ENCODE measurements around the gene MLNR. TPM values are rescaled to one million over a fixed set of nuclear protein-coding genes. Genes with fewer than 3 reads are reported as not detected.

Gene MLNR
- total and polyA plus RNA-seq, 3 experiments from 2014 or later, result 0.17 TPM; not detected in 2

DNA sequence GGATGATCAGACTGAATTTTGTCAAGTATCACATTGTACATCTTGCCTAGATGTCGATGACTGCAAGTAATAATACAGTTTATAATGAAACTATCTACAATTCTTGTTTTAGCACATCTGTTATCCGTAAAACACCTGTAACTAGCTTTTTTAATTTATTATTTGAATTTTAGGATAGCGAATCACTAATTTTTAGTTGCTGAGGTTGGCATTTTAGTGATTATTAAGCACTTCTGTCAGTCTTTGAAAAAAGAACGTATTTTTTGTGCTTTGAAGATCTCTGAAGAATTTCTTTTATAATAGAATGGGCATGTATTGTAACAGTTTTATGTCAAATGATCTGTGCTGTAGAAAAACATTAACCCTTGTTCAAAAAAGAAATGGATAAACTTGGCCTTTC lies 11.5 kb upstream of the MLNR start:
- Histone ChIP-seq H3K27me3 (ENCODE audit: insufficient read depth, low read length, poor library complexity, severe bottlenecking) (no peaks in the 10 kb centered on the region), H3K4me1 (ENCODE audit: insufficient read depth, low read length) (no peaks in the 10 kb centered on the region), H3K4me3 (ENCODE audit: low read length) (no peak overlapping the region), H3K9me3 (ENCODE audit: low read length) (no peaks in the 10 kb centered on the region), H3K27ac (ENCODE audit: low read depth, low read length) (no peak overlapping the region), H3K36me3 (ENCODE audit: insufficient read depth, low read length) (peaks cover 4% of the 10 kb centered on the region)
- Mint-ChIP-seq H3K4me3 (no peak overlapping the region), H3K4me1 (no peaks in the 10 kb centered on the region), H3K27ac (no peak overlapping the region), H3K9me3 (no peaks in the 10 kb centered on the region), H3K27me3 (no peaks in the 10 kb centered on the region), H3K36me3 (peaks cover 0 to 52% (median 20%) of the 10 kb centered on the region in 3 donors)
- ChIA-PET POLR2A (no interaction called here), CTCF (no interaction called here)
- no peak for DNase-seq

DNA sequence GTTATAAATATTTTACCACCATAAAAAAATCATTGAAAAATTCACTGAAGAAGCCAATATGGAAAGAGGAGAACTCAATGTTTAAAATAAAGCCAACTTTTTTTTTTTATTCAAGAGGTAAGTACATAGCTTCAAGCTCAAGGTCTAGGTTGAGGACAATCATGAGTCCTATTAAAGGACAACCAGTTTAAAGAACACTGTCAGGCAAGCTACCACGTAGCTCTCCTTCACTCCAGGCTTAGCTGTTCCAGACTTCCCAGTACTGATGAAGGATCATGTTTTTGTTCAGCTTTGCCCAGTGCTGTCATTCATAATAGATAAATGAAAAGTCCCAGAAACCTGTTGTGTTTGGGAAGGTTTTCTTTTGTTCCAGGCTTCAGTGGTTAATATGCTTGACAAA lies 10.0 kb upstream of the MLNR start:
- ChIA-PET POLR2A (no interaction called here), CTCF (interaction anchor here (1.0 kb wide), 1 partner anchor 9 kb away, joined by 3 read pairs; no protein-coding TSS in a partner anchor)
- peaks cover 6% of the 10 kb centered on the region for H3K4me1 ChIP-seq (ENCODE audit: insufficient read depth, low read length)
- H3K27me3 ChIP-seq (ENCODE audit: insufficient read depth, low read length, poor library complexity, severe bottlenecking), result no peaks in the 10 kb centered on the region
- Mint-ChIP-seq H3K9me3 (peaks cover 0 to under 1% (median 0%) of the 10 kb centered on the region in 5 donors), H3K36me3 (peaks cover 2 to 39% (median 16%) of the 10 kb centered on the region in 3 donors), H3K27me3 (no peaks in the 10 kb centered on the region), H3K27ac (peak overlapping the region in 1 of 8 donors; percentile 54), H3K4me1 (peaks cover 7 to 13% (median 8%) of the 10 kb centered on the region in 3 donors), H3K4me3 (no peak overlapping the region)
- no peaks in the 10 kb centered on the region for H3K9me3 ChIP-seq (ENCODE audit: low read length)
- H3K36me3 ChIP-seq (ENCODE audit: insufficient read depth, low read length), result peaks cover 4% of the 10 kb centered on the region
- H3K27ac ChIP-seq (ENCODE audit: low read depth, low read length), result no peak overlapping the region
- H3K4me3 ChIP-seq (ENCODE audit: low read length), result no peak overlapping the region
- no peak for DNase-seq

DNA sequence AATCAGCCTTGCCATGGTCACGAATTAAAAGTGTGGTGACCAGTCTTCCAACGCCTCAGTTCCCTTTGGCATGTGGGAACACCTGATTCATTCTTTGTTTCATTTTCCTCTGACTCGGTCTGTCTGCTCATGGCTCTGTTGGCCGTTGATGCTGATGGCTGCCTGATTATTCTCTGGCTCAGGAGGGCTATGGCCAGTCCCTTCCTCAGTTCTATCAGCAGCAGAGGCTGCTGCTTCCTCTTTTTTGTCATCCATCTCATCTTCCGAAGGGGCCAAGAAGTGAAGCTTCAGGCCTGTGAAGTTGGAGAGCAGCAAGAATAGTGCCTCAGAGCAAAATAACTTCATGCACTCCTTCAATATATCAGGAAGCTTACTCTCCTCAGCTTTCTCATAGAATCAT lies 9.5 kb upstream of the MLNR start:
- H3K27ac ChIP-seq (ENCODE audit: low read depth, low read length), result no peak overlapping the region
- Mint-ChIP-seq H3K27me3 (no peaks in the 10 kb centered on the region), H3K36me3 (peaks cover 3 to 36% (median 14%) of the 10 kb centered on the region in 3 donors), H3K4me1 (peaks cover 10 to 16% (median 10%) of the 10 kb centered on the region in 3 donors), H3K27ac (peak overlapping the region in 2 of 8 donors; percentile 38 to 89), H3K9me3 (peaks cover 0 to 2% (median 0%) of the 10 kb centered on the region in 5 donors), H3K4me3 (no peak overlapping the region)
- no peak overlapping the region for H3K4me3 ChIP-seq (ENCODE audit: low read length)
- peaks cover 9% of the 10 kb centered on the region for H3K4me1 ChIP-seq (ENCODE audit: insufficient read depth, low read length)
- H3K27me3 ChIP-seq (ENCODE audit: insufficient read depth, low read length, poor library complexity, severe bottlenecking), result no peaks in the 10 kb centered on the region
- H3K9me3 ChIP-seq (ENCODE audit: low read length), result no peaks in the 10 kb centered on the region
- POLR2A ChIA-PET, result no interaction called here
- H3K36me3 ChIP-seq (ENCODE audit: insufficient read depth, low read length), result peaks cover 4% of the 10 kb centered on the region
- CTCF ChIA-PET, result interaction anchor here (1.0 kb wide), 2 partner anchors 9 to 11 kb away, joined by 3 read pairs; no protein-coding TSS in a partner anchor
- DNase-seq, result no peak

DNA sequence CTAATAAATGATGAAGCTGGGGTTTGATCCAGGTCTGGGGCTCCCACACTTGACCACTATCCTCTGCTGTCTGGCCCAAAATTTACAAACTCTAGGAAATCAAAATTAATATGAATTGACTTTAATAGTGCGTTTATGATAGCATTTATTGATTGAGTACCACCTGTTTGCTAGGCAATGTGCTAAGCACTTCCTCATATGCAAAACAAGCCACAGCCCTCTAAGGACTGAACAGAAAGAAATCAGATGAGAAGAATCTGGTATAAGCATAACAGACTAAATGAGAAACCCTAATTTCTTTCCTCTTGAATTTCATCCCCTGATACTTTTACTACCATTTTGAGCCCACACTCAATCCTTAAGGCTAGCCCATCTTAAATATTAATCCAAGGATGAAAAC lies 6.6 kb upstream of the MLNR start:
- H3K27ac Mint-ChIP-seq, result peak overlapping the region in 1 of 8 donors; percentile 37
- H3K4me3 ChIP-seq (ENCODE audit: low read length), result no peak overlapping the region
- no peaks in the 10 kb centered on the region for H3K9me3 ChIP-seq (ENCODE audit: low read length)
- peaks cover 9% of the 10 kb centered on the region for H3K4me1 ChIP-seq (ENCODE audit: insufficient read depth, low read length)
- no peak overlapping the region for H3K27ac ChIP-seq (ENCODE audit: low read depth, low read length)
- H3K4me1 Mint-ChIP-seq, result peaks cover 10 to 18% (median 17%) of the 10 kb centered on the region in 3 donors
- POLR2A ChIA-PET, result no interaction called here
- CTCF ChIA-PET, result no interaction called here
- peaks cover 3 to 11% (median 6%) of the 10 kb centered on the region in 3 donors for H3K36me3 Mint-ChIP-seq
- DNase-seq, result no peak
- H3K27me3 ChIP-seq (ENCODE audit: insufficient read depth, low read length, poor library complexity, severe bottlenecking), result peaks cover 3% of the 10 kb centered on the region
- H3K4me3 Mint-ChIP-seq, result no peak overlapping the region
- peaks cover 0 to 2% (median 0%) of the 10 kb centered on the region in 5 donors for H3K9me3 Mint-ChIP-seq
- no peaks in the 10 kb centered on the region for H3K36me3 ChIP-seq (ENCODE audit: insufficient read depth, low read length)
- peaks cover 13 to 22% of the 10 kb centered on the region in 2 donors for H3K27me3 Mint-ChIP-seq

DNA sequence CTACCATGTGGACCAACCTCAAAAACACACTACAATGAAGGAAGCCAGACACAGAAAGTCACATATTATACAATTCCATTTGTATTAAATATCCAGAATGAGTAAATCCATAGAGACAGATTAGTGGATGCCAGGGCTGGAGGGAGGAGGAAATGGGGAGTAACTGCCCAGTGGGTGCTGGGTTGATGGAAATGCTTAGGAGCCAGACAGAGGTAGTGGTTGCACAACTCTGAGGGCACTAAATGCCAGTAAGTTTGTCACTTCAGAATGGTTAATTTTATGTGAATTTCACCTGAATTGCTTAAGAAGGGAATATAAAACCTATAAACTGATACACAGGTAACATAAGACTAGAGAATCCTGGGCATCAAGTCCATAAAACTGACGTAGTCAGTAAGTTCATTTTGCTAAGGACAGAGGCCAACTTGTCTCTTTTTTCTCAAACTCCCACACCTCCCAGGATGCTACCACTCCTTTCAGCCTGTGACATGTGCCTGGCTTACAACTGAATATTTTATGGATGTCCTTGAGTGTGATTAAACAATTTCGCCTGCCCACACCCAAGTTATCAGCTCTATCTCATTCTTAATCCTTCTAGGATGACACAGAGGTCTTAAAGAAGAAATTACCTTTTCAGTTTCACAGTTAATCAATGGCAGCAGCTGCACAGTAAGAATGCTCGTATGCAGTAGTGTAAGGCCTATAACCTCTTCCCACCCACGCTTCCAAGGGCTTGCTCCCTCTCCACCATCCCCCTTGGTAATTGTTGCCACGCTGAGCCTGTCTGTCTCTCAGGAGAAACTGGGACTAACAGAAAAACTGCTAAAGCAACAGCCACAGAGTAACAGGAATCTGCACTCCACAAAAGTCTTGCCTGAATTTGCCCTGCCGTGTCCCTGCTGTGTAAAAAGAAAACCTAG lies 5.9 kb upstream of the MLNR start:
- ChIA-PET POLR2A (no interaction called here), CTCF (interaction anchor here (0.7 to 1.4 kb wide), 4 partner anchors 9 to 34 kb away, joined by 3 to 4 read pairs (median 4); partner anchors contain the start of gene CDADC1)
- Mint-ChIP-seq H3K36me3 (peaks cover 3 to 10% (median 6%) of the 10 kb centered on the region in 3 donors), H3K27ac (peak overlapping the region in 5 of 8 donors; percentile 58 to 88 (median 71)), H3K9me3 (peaks cover 0 to 2% (median 0%) of the 10 kb centered on the region in 5 donors), H3K4me1 (peaks cover 10 to 22% (median 17%) of the 10 kb centered on the region in 3 donors), H3K27me3 (peaks cover 20 to 29% of the 10 kb centered on the region in 2 donors), H3K4me3 (no peak overlapping the region)
- Histone ChIP-seq H3K4me3 (ENCODE audit: low read length) (no peak overlapping the region), H3K27me3 (ENCODE audit: insufficient read depth, low read length, poor library complexity, severe bottlenecking) (peaks cover 10% of the 10 kb centered on the region), H3K4me1 (ENCODE audit: insufficient read depth, low read length) (peaks cover 9% of the 10 kb centered on the region), H3K9me3 (ENCODE audit: low read length) (no peaks in the 10 kb centered on the region), H3K36me3 (ENCODE audit: insufficient read depth, low read length) (no peaks in the 10 kb centered on the region), H3K27ac (ENCODE audit: low read depth, low read length) (no peak overlapping the region)
- no peak for DNase-seq

DNA sequence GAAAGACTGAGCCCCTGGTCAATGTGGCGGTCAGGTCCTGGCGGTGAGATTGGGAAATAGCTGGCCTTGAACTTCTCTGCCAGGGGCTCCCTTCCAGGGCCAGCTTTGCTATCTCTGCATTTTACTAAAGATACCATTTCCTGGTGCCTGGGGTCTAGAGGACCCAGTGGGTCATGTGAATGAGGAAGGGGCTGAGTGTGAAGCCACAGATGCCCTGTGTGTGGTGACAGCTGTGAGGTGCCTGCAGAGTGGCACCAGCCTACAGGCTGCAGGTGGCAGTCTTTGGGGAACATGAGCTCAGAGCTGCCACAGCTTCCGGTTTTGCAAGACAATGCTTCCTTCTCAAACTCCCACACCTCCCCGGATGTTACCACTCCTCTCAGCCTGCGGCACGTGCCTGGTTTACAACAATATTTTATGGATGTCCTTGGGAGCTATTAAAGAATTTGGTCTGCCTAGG lies 5.2 kb upstream of the MLNR start:
- H3K4me1 ChIP-seq (ENCODE audit: insufficient read depth, low read length), result peaks cover 9% of the 10 kb centered on the region
- Mint-ChIP-seq H3K27me3 (peaks cover 26 to 35% of the 10 kb centered on the region in 2 donors), H3K4me3 (peak overlapping the region in 2 of 7 donors; percentile 28 to 30), H3K9me3 (peaks cover 0 to 2% (median 0%) of the 10 kb centered on the region in 5 donors), H3K36me3 (peaks cover 3 to 6% (median 6%) of the 10 kb centered on the region in 3 donors), H3K27ac (peak overlapping the region in 6 of 8 donors; percentile 46 to 88 (median 70)), H3K4me1 (peaks cover 15 to 26% (median 17%) of the 10 kb centered on the region in 3 donors)
- ChIA-PET CTCF (interaction anchor here (0.8 to 1.4 kb wide), 4 partner anchors 9 to 66 kb away, joined by 3 to 4 read pairs (median 4); no protein-coding TSS in a partner anchor), POLR2A (no interaction called here)
- peaks cover 16% of the 10 kb centered on the region for H3K27me3 ChIP-seq (ENCODE audit: insufficient read depth, low read length, poor library complexity, severe bottlenecking)
- no peaks in the 10 kb centered on the region for H3K36me3 ChIP-seq (ENCODE audit: insufficient read depth, low read length)
- DNase-seq, result peak in 3 of 5 donors; percentile 24 to 54 (median 28)
- no peak overlapping the region for H3K27ac ChIP-seq (ENCODE audit: low read depth, low read length)
- no peaks in the 10 kb centered on the region for H3K9me3 ChIP-seq (ENCODE audit: low read length)
- no peak overlapping the region for H3K4me3 ChIP-seq (ENCODE audit: low read length)

DNA sequence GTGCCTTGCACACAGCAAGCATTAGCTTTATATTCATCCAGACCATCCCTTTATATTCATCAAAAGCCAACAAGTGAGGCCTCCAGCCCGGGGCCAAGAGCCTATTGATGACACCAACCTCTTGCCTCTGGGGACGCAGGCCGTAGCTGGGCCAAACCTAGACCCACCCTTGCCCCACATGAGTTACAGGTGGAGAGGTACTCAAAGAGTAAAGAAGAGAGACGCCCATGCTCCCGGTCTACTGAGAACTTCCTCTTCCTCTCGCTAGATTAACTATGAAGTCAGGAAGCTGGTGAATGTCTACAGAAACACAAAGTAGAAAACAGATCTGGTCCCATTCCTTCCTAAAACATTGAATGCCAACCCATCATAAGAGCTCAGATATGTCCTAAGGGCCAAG lies 3.8 kb upstream of the MLNR start:
- Mint-ChIP-seq H3K27me3 (peaks cover 28 to 37% of the 10 kb centered on the region in 2 donors), H3K9me3 (peaks cover 0 to 2% (median 0%) of the 10 kb centered on the region in 5 donors), H3K36me3 (peaks cover 0 to 6% (median 3%) of the 10 kb centered on the region in 3 donors), H3K27ac (no peak overlapping the region), H3K4me1 (peaks cover 16 to 32% (median 20%) of the 10 kb centered on the region in 3 donors), H3K4me3 (peak overlapping the region in 1 of 7 donors; percentile 1)
- Histone ChIP-seq H3K27ac (ENCODE audit: low read depth, low read length) (no peak overlapping the region), H3K9me3 (ENCODE audit: low read length) (no peaks in the 10 kb centered on the region), H3K36me3 (ENCODE audit: insufficient read depth, low read length) (no peaks in the 10 kb centered on the region), H3K27me3 (ENCODE audit: insufficient read depth, low read length, poor library complexity, severe bottlenecking) (peaks cover 25% of the 10 kb centered on the region), H3K4me1 (ENCODE audit: insufficient read depth, low read length) (peaks cover 9% of the 10 kb centered on the region), H3K4me3 (ENCODE audit: low read length) (no peak overlapping the region)
- CTCF ChIA-PET, result interaction anchor here (1.0 kb wide), 1 partner anchor 64 kb away, joined by 4 read pairs; no protein-coding TSS in a partner anchor
- POLR2A ChIA-PET, result no interaction called here
- DNase-seq, result no peak
